ENCODE data around the gene PLA2G4E. TPM values are rescaled to one million over a fixed set of nuclear protein-coding genes. Genes with fewer than 3 reads are reported as not detected.

The PLA2G4E gene
- total and polyA plus RNA-seq, 5 donors: 0.06 to 0.26 (median 0.08) TPM

DNA sequence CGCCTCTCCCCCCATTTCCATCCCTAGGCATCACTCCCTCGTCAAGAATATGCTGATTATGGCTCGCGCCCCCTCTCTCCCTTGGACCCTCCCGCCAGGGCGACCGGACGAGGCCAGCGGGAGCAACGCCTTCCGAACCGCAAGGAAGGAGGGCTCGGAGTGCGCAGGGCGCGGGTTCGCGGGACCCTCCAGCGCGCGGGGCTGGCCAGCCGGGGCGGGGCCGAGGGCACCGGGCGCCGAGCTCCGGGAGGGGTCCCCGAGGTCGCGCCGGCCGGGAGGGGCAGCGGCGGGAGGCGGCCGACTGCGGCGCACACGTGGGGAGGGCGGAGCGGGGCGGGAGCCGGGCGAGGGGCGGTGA, 49.0 kb downstream of the PLA2G4E start:
- Histone ChIP-seq H3K27me3 (ENCODE audit: control insufficient read depth, insufficient read depth) (no peaks in the 10 kb centered on the region), H3K27ac (ENCODE audit: low read length) (peak overlapping the region; percentile 76), H3K4me3 (ENCODE audit: low read length) (peak overlapping the region; percentile 81), H3K4me1 (ENCODE audit: control insufficient read depth, insufficient read depth, low read length) (peaks cover 9% of the 10 kb centered on the region), H3K9me3 (ENCODE audit: control insufficient read depth, low read length) (no peaks in the 10 kb centered on the region)
- DNase-seq (peak in 2 of 3 donors; percentile 29 to 67), ATAC-seq (peak; percentile 54 to 55)
- intact Hi-C loops (cut with DNase I): loop anchor here in 1 of 4 donors (5.0 kb wide), 1 partner anchor 35 kb away; no protein-coding TSS in a partner anchor
- under 1% methylated on average over 46 of the region's 46 CpGs for WGBS

DNA sequence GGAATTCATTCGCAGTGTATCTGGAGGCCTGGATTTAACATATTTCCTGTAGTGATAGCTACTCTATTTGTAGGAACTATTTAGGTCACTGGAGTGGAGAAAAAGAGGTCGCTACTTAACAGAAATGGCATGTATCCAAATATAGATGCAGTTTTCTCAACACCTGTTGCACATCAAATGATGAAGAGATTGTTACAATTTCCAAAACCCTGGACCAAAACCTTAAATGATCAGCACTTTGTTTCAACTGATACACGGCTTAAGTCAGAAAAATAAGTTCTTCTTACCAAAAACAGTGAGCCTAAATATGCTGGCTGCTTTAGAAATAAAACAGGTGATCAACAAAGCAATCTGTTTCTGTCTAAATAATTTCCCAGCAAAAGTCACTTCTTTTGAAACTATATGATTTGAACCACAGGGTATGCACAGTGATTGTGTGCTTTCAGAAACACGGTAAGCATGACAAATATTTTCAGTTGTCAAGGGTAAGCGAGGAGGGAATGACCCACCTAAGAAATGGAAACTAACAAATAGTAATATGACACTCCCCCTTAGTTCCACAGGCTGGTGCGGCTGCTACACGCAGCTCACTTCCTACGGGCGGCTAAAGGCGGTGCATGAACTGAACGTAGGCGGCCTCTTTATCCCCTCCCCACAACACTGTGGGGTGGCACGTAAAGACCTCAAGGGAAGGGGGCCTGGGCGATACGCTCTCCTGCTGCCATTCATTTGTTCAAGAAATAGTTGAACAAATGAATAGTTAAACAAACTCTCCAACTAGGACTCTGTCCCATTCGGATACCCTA, 49.5 kb downstream of the PLA2G4E start:
- no peaks in the 10 kb centered on the region for H3K9me3 ChIP-seq (ENCODE audit: control insufficient read depth, low read length)
- ATAC-seq (peak; percentile 64 to 66), DNase-seq (peak; percentile 58 to 83 (median 82))
- H3K27ac ChIP-seq (ENCODE audit: low read length): peak overlapping the region; percentile 76
- H3K27me3 ChIP-seq (ENCODE audit: control insufficient read depth, insufficient read depth): no peaks in the 10 kb centered on the region
- H3K4me1 ChIP-seq (ENCODE audit: control insufficient read depth, insufficient read depth, low read length): peaks cover 14% of the 10 kb centered on the region
- intact Hi-C loops (cut with DNase I): loop anchor here in 1 of 4 donors (5.0 kb wide), 1 partner anchor 34 kb away; no protein-coding TSS in a partner anchor
- 5% methylated on average over 16 of the region's 16 CpGs for WGBS
- H3K4me3 ChIP-seq (ENCODE audit: low read length): peak overlapping the region; percentile 81

- H3K27ac ChIP-seq (ENCODE audit: low read length): peak overlapping the region; percentile 38
- WGBS: 54% methylated on average over 1 of the region's 1 CpG
- no peaks in the 10 kb centered on the region for H3K9me3 ChIP-seq (ENCODE audit: control insufficient read depth, low read length)
- H3K4me1 ChIP-seq (ENCODE audit: control insufficient read depth, insufficient read depth, low read length): peaks cover 19% of the 10 kb centered on the region
- DNase-seq (no peak), ATAC-seq (no peak)
- peak overlapping the region; percentile 81 for H3K4me3 ChIP-seq (ENCODE audit: low read length)
- intact Hi-C loops (cut with DNase I): loop anchor here in 1 of 4 donors (5.0 kb wide), 1 partner anchor 33 kb away; no protein-coding TSS in a partner anchor
- H3K27me3 ChIP-seq (ENCODE audit: control insufficient read depth, insufficient read depth): no peaks in the 10 kb centered on the region
Observed at GRCh38 chr15:41970456-41970855, 50.4 kb downstream of the PLA2G4E start.

DNA sequence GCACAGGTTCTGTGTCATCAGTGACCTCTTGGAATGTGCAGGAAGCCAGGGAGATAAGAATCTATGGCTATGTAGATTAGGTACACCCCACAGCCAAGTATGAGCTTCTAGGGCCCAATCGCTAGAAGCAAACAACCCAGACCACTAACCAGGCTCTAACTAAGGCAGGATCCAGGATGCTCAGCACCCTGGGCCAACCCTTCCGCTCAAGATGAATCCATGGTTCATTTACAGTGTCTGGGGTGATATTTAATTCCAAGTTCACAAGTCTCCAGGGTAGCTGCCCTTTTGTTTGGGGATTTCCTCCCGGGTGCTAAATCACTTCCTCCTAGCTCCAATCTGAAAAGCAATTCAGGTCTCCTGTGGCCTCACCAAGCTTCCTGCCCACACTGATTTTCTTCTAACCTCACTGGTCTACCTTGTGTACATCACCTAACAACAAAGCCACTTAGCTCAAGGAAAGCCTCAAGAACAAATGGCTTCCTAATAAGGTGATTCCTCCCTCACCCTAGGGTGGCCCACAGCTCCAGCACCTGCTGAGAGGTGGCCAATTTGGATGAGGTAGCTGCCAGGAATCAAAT, 50.9 kb downstream of the PLA2G4E start:
- DNase-seq: no peak
- no peak overlapping the region for H3K4me3 ChIP-seq (ENCODE audit: low read length)
- peak overlapping the region; percentile 38 for H3K27ac ChIP-seq (ENCODE audit: low read length)
- H3K27me3 ChIP-seq (ENCODE audit: control insufficient read depth, insufficient read depth): no peaks in the 10 kb centered on the region
- ATAC-seq: no peak
- no peaks in the 10 kb centered on the region for H3K9me3 ChIP-seq (ENCODE audit: control insufficient read depth, low read length)
- intact Hi-C loops (cut with DNase I): loop anchor here in 1 of 4 donors (5.0 kb wide), 1 partner anchor 33 kb away; no protein-coding TSS in a partner anchor
- H3K4me1 ChIP-seq (ENCODE audit: control insufficient read depth, insufficient read depth, low read length): peaks cover 19% of the 10 kb centered on the region
- 55% methylated on average over 3 of the region's 3 CpGs for WGBS

GRCh38 chr15:41968701-41969100, 52.1 kb downstream of the PLA2G4E start:
- DNase-seq: no peak
- 85% methylated on average over 4 of the region's 4 CpGs for WGBS
- H3K4me1 ChIP-seq (ENCODE audit: control insufficient read depth, insufficient read depth, low read length): peaks cover 21% of the 10 kb centered on the region

DNA sequence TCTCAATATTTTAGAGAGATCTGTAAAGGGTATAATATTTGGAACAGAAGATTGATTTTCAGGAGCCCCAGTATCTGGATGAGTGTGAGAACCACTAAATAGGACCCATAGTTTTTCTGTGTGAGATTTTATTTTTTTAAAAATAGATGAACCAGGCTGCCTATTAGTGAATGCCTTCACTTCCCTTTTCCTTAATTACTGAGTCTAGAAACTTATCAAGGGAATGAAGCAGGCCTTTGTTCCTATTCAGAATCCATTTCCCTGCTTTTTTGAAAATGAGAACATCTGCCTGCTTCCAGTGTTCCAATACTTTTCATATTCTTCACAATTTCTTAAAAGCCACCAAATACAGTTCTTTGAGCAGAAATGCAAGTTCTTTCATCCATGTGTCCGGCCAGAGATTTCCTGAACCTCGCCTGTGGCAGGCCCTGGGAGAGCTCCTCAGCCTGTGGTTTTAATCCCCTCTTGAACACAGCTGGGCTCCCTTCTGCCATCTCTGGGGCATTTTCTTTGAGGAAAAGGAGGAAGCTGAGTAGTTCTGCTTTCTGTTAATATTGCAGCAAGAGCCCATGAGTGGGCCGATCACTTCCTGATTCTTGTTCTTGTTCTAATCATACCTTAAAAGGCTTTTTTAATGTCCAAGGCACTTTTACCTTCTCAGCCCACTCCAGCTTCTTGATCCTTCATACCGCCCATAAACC, 53.2 kb downstream of the PLA2G4E start:
- no peak overlapping the region for H3K4me3 ChIP-seq (ENCODE audit: low read length)
- no peaks in the 10 kb centered on the region for H3K27me3 ChIP-seq (ENCODE audit: control insufficient read depth, insufficient read depth)
- H3K9me3 ChIP-seq (ENCODE audit: control insufficient read depth, low read length): no peaks in the 10 kb centered on the region
- DNase-seq (peak in 1 of 3 donors; percentile 53), ATAC-seq (no peak)
- intact Hi-C loops (cut with DNase I): no loop called here
- H3K27ac ChIP-seq (ENCODE audit: low read length): peak overlapping the region; percentile 3
- H3K4me1 ChIP-seq (ENCODE audit: control insufficient read depth, insufficient read depth, low read length): peaks cover 21% of the 10 kb centered on the region
- WGBS: 42% methylated on average over 4 of the region's 4 CpGs

More at GRCh38 chr15:41968701-41969100, 52.1 kb downstream of the PLA2G4E start:
- Histone ChIP-seq H3K27me3 (ENCODE audit: control insufficient read depth, insufficient read depth) (no peaks in the 10 kb centered on the region), H3K4me3 (ENCODE audit: low read length) (no peak overlapping the region), H3K27ac (ENCODE audit: low read length) (no peak overlapping the region), H3K9me3 (ENCODE audit: control insufficient read depth, low read length) (no peaks in the 10 kb centered on the region)
- intact Hi-C loops (cut with DNase I): no loop called here
- ATAC-seq: no peak

- peaks cover 21% of the 10 kb centered on the region for H3K4me1 ChIP-seq (ENCODE audit: control insufficient read depth, insufficient read depth, low read length)
- H3K4me3 ChIP-seq (ENCODE audit: low read length): no peak overlapping the region
- DNase-seq (no peak), ATAC-seq (no peak)
- H3K27ac ChIP-seq (ENCODE audit: low read length): peak overlapping the region; percentile 26
- 87% methylated on average over 3 of the region's 3 CpGs for WGBS
- no peaks in the 10 kb centered on the region for H3K9me3 ChIP-seq (ENCODE audit: control insufficient read depth, low read length)
- H3K27me3 ChIP-seq (ENCODE audit: control insufficient read depth, insufficient read depth): no peaks in the 10 kb centered on the region
- intact Hi-C loops (cut with DNase I): no loop called here
Observed at GRCh38 chr15:41966920-41967465, 53.8 kb downstream of the PLA2G4E start.

GRCh38 chr15:41966414-41966812, 54.4 kb downstream of the PLA2G4E start:
- no peaks in the 10 kb centered on the region for H3K27me3 ChIP-seq (ENCODE audit: control insufficient read depth, insufficient read depth)
- H3K9me3 ChIP-seq (ENCODE audit: control insufficient read depth, low read length): no peaks in the 10 kb centered on the region
- WGBS: 50% methylated on average over 4 of the region's 4 CpGs
- peaks cover 21% of the 10 kb centered on the region for H3K4me1 ChIP-seq (ENCODE audit: control insufficient read depth, insufficient read depth, low read length)
- peak in 1 of 2 donors; percentile 7 for ATAC-seq
- no peak for DNase-seq
- no peak overlapping the region for H3K4me3 ChIP-seq (ENCODE audit: low read length)
- intact Hi-C loops (cut with DNase I): no loop called here
- H3K27ac ChIP-seq (ENCODE audit: low read length): peak overlapping the region; percentile 26

- Histone ChIP-seq H3K27me3 (ENCODE audit: control insufficient read depth, insufficient read depth) (no peaks in the 10 kb centered on the region), H3K27ac (ENCODE audit: low read length) (peak overlapping the region; percentile 64), H3K9me3 (ENCODE audit: control insufficient read depth, low read length) (no peaks in the 10 kb centered on the region), H3K4me1 (ENCODE audit: control insufficient read depth, insufficient read depth, low read length) (peaks cover 21% of the 10 kb centered on the region), H3K4me3 (ENCODE audit: low read length) (no peak overlapping the region)
- intact Hi-C loops (cut with DNase I): no loop called here
- DNase-seq (peak; percentile 43 to 77 (median 77)), ATAC-seq (peak; percentile 46 to 77)
- 58% methylated on average over 15 of the region's 15 CpGs for WGBS
Observed at GRCh38 chr15:41965441-41966413, 55.1 kb downstream of the PLA2G4E start.
